OCI-LY7 (cell line): Measurements from ENCODE around the gene MFSD8. TPM values are rescaled to one million over a fixed set of nuclear protein-coding genes. Genes with fewer than 3 reads are reported as not detected.
A peak's percentile ranks its signal among the peaks of the same experiment; 100 is the strongest.

Experiments
- Bru-seq: library from RNA; stranded (reverse); fragments of 400-500 nt; gene quantifications from one replicate; lab custom pipeline; 2021; lab: Mats Ljungman, UMichigan
- BruChase-seq, 2 experiments: library from RNA; stranded (reverse); fragments of 400-500 nt; gene quantifications; one replicate each; lab custom pipeline; 2021; lab: Mats Ljungman, UMichigan
- BruUV-seq: library from RNA; stranded (reverse); fragments of 400-500 nt; replicated peaks from 2 replicates; lab custom pipeline; 2021; lab: Mats Ljungman, UMichigan
- CTCF ChIA-PET: fragments of 300-600 bp; sonication (Branson Sonifier 250); formaldehyde crosslinking; loops from one replicate; lab custom pipeline; 2022; ENCODE audit warnings: antibody characterized with exemption; ENCODE audit not compliant: unreplicated experiment; lab: Charles Lee
- POLR2A ChIA-PET: fragments of 300-600 bp; sonication (Branson Sonifier 250); formaldehyde crosslinking; loops from one replicate; lab custom pipeline; 2022; ENCODE audit warnings: antibody characterized with exemption; lab: Charles Lee
- DNase-seq: peaks from one replicate; pipeline ENCODE4 v3.0.0-alpha.2; 2015; ENCODE audit warnings: low spot score
- H2AFZ ChIP-seq: fragments of 200-600 bp; sonication (generic), shearing (Covaris generic); 2 replicates; pipeline ENCODE4 v1.6.1; 2014; ENCODE audit warnings: mild to moderate bottlenecking, antibody characterized with exemption, low read length, moderate library complexity
- H3K27ac ChIP-seq: fragments of 200-600 bp; sonication (generic); 2 replicates; pipeline ENCODE4 v1.5.1; 2014; ENCODE audit warnings: mixed run types, low read depth, mild to moderate bottlenecking, moderate library complexity, low read length, inconsistent platforms; ENCODE audit not compliant: poor library complexity, severe bottlenecking
- H3K36me3 ChIP-seq: fragments of 200-600 bp; sonication (generic); 2 replicates; pipeline ENCODE4 v1.6.1; 2014; ENCODE audit warnings: mild to moderate bottlenecking, antibody characterized with exemption, low read length, moderate library complexity, mixed read lengths; ENCODE audit not compliant: insufficient read depth
- H3K4me1 ChIP-seq: fragments of 200-600 bp; sonication (generic); 2 replicates; pipeline ENCODE4 v1.5.1; 2014; ENCODE audit warnings: mild to moderate bottlenecking, low read length; ENCODE audit not compliant: insufficient read depth, poor library complexity, severe bottlenecking
- H3K4me2 ChIP-seq: fragments of 200-600 bp; sonication (generic); 2 replicates; pipeline ENCODE4 v1.6.1; 2014; ENCODE audit warnings: mild to moderate bottlenecking, low read length
- H3K4me3 ChIP-seq: fragments of 200-600 bp; sonication (generic); 2 replicates; pipeline ENCODE4 v1.5.1; 2014; ENCODE audit warnings: mild to moderate bottlenecking, low read depth, low read length; ENCODE audit not compliant: poor library complexity, severe bottlenecking
- H3K79me2 ChIP-seq: fragments of 200-600 bp; sonication (generic); 2 replicates; pipeline ENCODE4 v1.6.1; 2016; ENCODE audit warnings: low read depth, mild to moderate bottlenecking, low read length, moderate library complexity, mixed read lengths; ENCODE audit not compliant: insufficient read depth
- H3K9me2 ChIP-seq: fragments of 200-600 bp; sonication (generic); 2 replicates; pipeline ENCODE4 v1.6.1; 2016; ENCODE audit warnings: mild to moderate bottlenecking, low read length, mixed read lengths; ENCODE audit not compliant: insufficient read depth
- H3K9me3 ChIP-seq: fragments of 200-600 bp; sonication (generic); 2 replicates; pipeline ENCODE4 v1.6.1; 2014; ENCODE audit warnings: mild to moderate bottlenecking, mixed run types, low read length, mixed read lengths
- H4K20me1 ChIP-seq: fragments of 200-600 bp; sonication (generic); 2 replicates; pipeline ENCODE4 v1.6.1; 2014; ENCODE audit warnings: mild to moderate bottlenecking, antibody characterized with exemption, low read length, moderate library complexity, mixed read lengths; ENCODE audit not compliant: insufficient read depth
- CTCF ChIP-seq: fragments of 200-600 bp; sonication (generic); conservative IDR thresholded peaks from 2 replicates; pipeline ENCODE4 v1.5.1; 2014; ENCODE audit warnings: mild to moderate bottlenecking, antibody characterized with exemption, low read length, moderate library complexity, mixed read lengths
- EZH2phosphoT487 ChIP-seq: fragments of 200-600 bp; sonication (generic); IDR thresholded peaks from 2 replicates; pipeline ENCODE4 v1.6.1; 2018; ENCODE audit warnings: low read depth, borderline replicate concordance, mild to moderate bottlenecking, mixed run types, antibody characterized with exemption, low read length, moderate library complexity, mixed read lengths
- intact Hi-C: fragments of 100-400 bp; cut with micrococcal nuclease; formaldehyde crosslinking; loops from one replicate; pipeline ENCODE4 v1.10.0; 2022; ENCODE audit not compliant: unreplicated experiment
- long read RNA-seq: library from polyadenylated mRNA; stranded (forward); transcript quantifications from one replicate; pipeline ENCODE4 v2.0.0, GENCODE V29; 2022
- total RNA-seq, 2 experiments: library from RNA; depleted of rRNA in 1 of 2; stranded (reverse); fragments of >200 nt in 1 of 2; shearing (Covaris generic) in 1 of 2; gene quantifications; 2 replicates each; pipeline ENCODE4 v1.2.3, GENCODE V29; 2014 to 2022

The MFSD8 gene
- total RNA-seq (2014; rRNA removed; shearing (Covaris generic)), result 15.1 and 15.9 TPM in 2 replicates
- 19.8 and 26.7 TPM in 2 replicates for total RNA-seq (2022)
- Bru-seq, nascent RNA, result percentile 70 among the genes with signal in this experiment
- BruChase-seq, experiment 1, labeled RNA remaining after a 6-hour chase, result percentile 67 among the genes with signal in this experiment
- percentile 72 among the genes with signal in this experiment for BruChase-seq, experiment 2, labeled RNA remaining after a 2-hour chase
- long read RNA-seq, full-length matches to known transcripts, result 17 of 34 reads
- long read RNA-seq, partial matches to known transcripts, result 2 of 34 reads
- long read RNA-seq, other reads (novel, unspliced or antisense), result 15 of 34 reads

- peak within 1 kb of the TSS; percentile 53 for H3K27ac ChIP-seq
- peaks cover 8% of the 10 kb centered on the region for H3K4me1 ChIP-seq
- H3K79me2 ChIP-seq, result peaks cover 44% of the 10 kb centered on the region; the same call in 1 of the 2 replicates
- peak; percentile 43; the same call in 1 of the 2 replicates for TF ChIP-seq CTCF
- TF ChIP-seq EZH2phosphoT487, result no peak
- intact Hi-C loops, result loop anchor here (1.0 to 10.0 kb wide), 5 partner anchors 85 to 1130 kb away; partner anchors contain the start of genes C4orf33, LARP1B, PGRMC2 and PLK4
- BruUV-seq, result no TSS peak
- H3K9me3 ChIP-seq, result no peaks in the 10 kb centered on the region
- H3K4me3 ChIP-seq, result peak within 1 kb of the TSS; percentile 76
- ChIA-PET POLR2A (interaction anchor here (0.6 to 2.0 kb wide), 19 partner anchors 9 to 1129 kb away, joined by 3 to 16 read pairs (median 4); partner anchors contain the start of genes LARP1B and PGRMC2), CTCF (no interaction called here)
- peak within 1 kb of the TSS; percentile 78 for H2AFZ ChIP-seq
- peaks cover 8% of the 10 kb centered on the region for H3K36me3 ChIP-seq
- DNase-seq, result peak; percentile 99
- 0 out of 2 replicates have a peak, but pooled peaks cover 4% of the 10 kb centered on the region for H4K20me1 ChIP-seq
- peak within 1 kb of the TSS; percentile 79 for H3K4me2 ChIP-seq
- no peaks in the 10 kb centered on the region for H3K9me2 ChIP-seq
Observed at GRCh38 chr4:127965062-127965802, at the start of gene MFSD8, which contains the start of gene ABHD18. MFSD8 (minus strand) TSS chr4:127965173; CDS start chr4:127965133, 40 bp downstream. ABHD18 (plus strand) TSS chr4:127965406; CDS start chr4:127982956, 17,550 bp downstream.

- POLR2A ChIA-PET, result interaction anchor here (0.8 to 1.1 kb wide), 2 partner anchors 10 to 120 kb away, joined by 4 to 6 read pairs; no protein-coding TSS in a partner anchor
- DNase-seq, result no peak
- H2AFZ ChIP-seq, result no peak overlapping the region
- H3K36me3 ChIP-seq, result no peaks in the 10 kb centered on the region
- intact Hi-C loops, result no loop called here
- no TSS peak for BruUV-seq
- H3K9me2 ChIP-seq, result no peaks in the 10 kb centered on the region
- no peaks in the 10 kb centered on the region for H3K79me2 ChIP-seq
- no peaks in the 10 kb centered on the region for H4K20me1 ChIP-seq
- H3K9me3 ChIP-seq, result no peaks in the 10 kb centered on the region
- H3K27ac ChIP-seq, result no peak overlapping the region
- TF ChIP-seq CTCF, result no peak
- TF ChIP-seq EZH2phosphoT487, result no peak
- CTCF ChIA-PET, result no interaction called here
- no peak overlapping the region for H3K4me2 ChIP-seq
- no peak overlapping the region for H3K4me3 ChIP-seq
- no peaks in the 10 kb centered on the region for H3K4me1 ChIP-seq
Observed at GRCh38 chr4:128009428-128009827, 44.5 kb upstream of the MFSD8 start.
